Right lobe of liver (tissue), 6 donors: ENCODE results near the gene MAPK12. TPM values are rescaled to one million over a fixed set of nuclear protein-coding genes. Genes with fewer than 3 reads are reported as not detected.

Experiments
- ATAC-seq, 4 donors: fragments of 200-7000 bp; cut with Tn5 transposase; one replicate each; pipeline ENCODE4 v1.9.1; 2020; ENCODE audit warnings: mild to moderate bottlenecking in 4 of 4, moderate library complexity in 4 of 4
- DNase-seq, 3 donors: peaks; one replicate each; pipeline ENCODE4 v3.0.0-alpha.2; 2020
- H3K27ac ChIP-seq, 3 donors: fragments of 200-600 bp; one replicate each; pipeline ENCODE4 v1.8.0; 2022
- H3K27me3 ChIP-seq, 2 donors: fragments of 200-600 bp; one replicate each; pipeline ENCODE4 v1.8.0; 2022
- H3K36me3 ChIP-seq, 4 donors: fragments of 200-600 bp; sonication (generic) in 1 of 4; one replicate each; pipeline versions ENCODE4 v1.5.1 to v1.8.0; 2017 to 2022; ENCODE audit warnings: control low read depth in 1 of 4
- H3K4me1 ChIP-seq, 4 donors: fragments of 200-600 bp; sonication (generic) in 1 of 4; one replicate each; pipeline versions ENCODE4 v1.5.1 to v1.8.0; 2017 to 2022; ENCODE audit warnings: control low read depth in 1 of 4
- H3K4me3 ChIP-seq, 3 donors: fragments of 200-600 bp; one replicate each; pipeline ENCODE4 v1.8.0; 2022
- H3K9me3 ChIP-seq, 4 donors: fragments of 200-600 bp; sonication (generic) in 1 of 4; one replicate each; pipeline versions ENCODE4 v1.5.1 to v1.8.0; 2017 to 2022; ENCODE audit warnings: control low read depth in 1 of 4
- CTCF ChIP-seq, 4 donors: fragments of 200-600 bp in 3 of 4; fragments of 450-650 bp in 1 of 4; IDR thresholded peaks; one replicate each; pipeline versions ENCODE4 v1.5.1 to v1.8.0; 2016 to 2022; ENCODE audit warnings: antibody characterized with exemption in 4 of 4, mild to moderate bottlenecking in 2 of 4
- POLR2A ChIP-seq: fragments of 450-650 bp; IDR thresholded peaks from one replicate; pipeline ENCODE4 v1.6.1; 2017; ENCODE audit warnings: antibody characterized with exemption, mild to moderate bottlenecking
- WGBS: methylation state at CpG from one replicate; pipeline ENCODE4 v1.1.6; 2018; ENCODE audit warnings: low coverage, low lambda C conversion rate; ENCODE audit not compliant: insufficient coverage; ENCODE audit errors: missing lambda C conversion rate; 5-methylcytosine and 5-hydroxymethylcytosine counted together
- intact Hi-C, 2 donors: fragments of 100-400 bp; cut with DNase I; formaldehyde crosslinking; loops; one replicate each; pipeline versions ENCODE4 v1.11.2 to v1.14.1; 2022
- total RNA-seq, 6 experiments: library from RNA; depleted of rRNA in 2 of 6; stranded (reverse); fragments of >200 nt in 2 of 6; fragmentation: NEBNext Ultra II Directional in 3 of 6; extraction: Animal tissue kit (Norgen Biotek cat#: 25700) in 3 of 6; gene quantifications; one replicate each; pipeline versions ENCODE4 v1.1.0 to v1.2.4, GENCODE V29; 2016 to 2023
- donor health status: DM: no; HTN: yes; CAD: no.
- donor health status: DM: no; HTN: no; CAD: no.
- donor health status: DM: no; HTN: no; CAD: no.
- donor health status: DM: no; HTN: yes; CAD: no.
- donor health status: DM: no; HTN: yes; CAD: no.

Gene MAPK12
- total RNA-seq, 6 experiments from 2014 or later, result 2.1 to 7.6 (median 3.6) TPM

- ATAC-seq (no peak), DNase-seq (no peak)
- H3K9me3 ChIP-seq, result no peaks in the 10 kb centered on the region
- no peaks in the 10 kb centered on the region for H3K4me1 ChIP-seq
- H3K27ac ChIP-seq, result no peak overlapping the region
- intact Hi-C loops, result no loop called here
- H3K27me3 ChIP-seq, result no peaks in the 10 kb centered on the region
- TF ChIP-seq CTCF (IDR thresholded peaks at IDR 0.05), result no peak
- TF ChIP-seq POLR2A, result no peak
- WGBS, result no CpG with 5 or more reads among the region's 21 CpGs
- no peak overlapping the region for H3K4me3 ChIP-seq
- H3K36me3 ChIP-seq, result peaks cover 6 to 80% (median 51%) of the 10 kb centered on the region in 4 donors
Observed at GRCh38 chr22:50286275-50286674, 24.8 kb upstream of the MAPK12 start.

- ATAC-seq (no peak), DNase-seq (no peak)
- no peak for TF ChIP-seq CTCF (IDR thresholded peaks at IDR 0.05)
- TF ChIP-seq POLR2A, result no peak
- Histone ChIP-seq H3K4me3 (no peak overlapping the region), H3K27me3 (no peaks in the 10 kb centered on the region), H3K36me3 (peaks cover 6 to 86% (median 56%) of the 10 kb centered on the region in 4 donors), H3K4me1 (no peaks in the 10 kb centered on the region), H3K9me3 (no peaks in the 10 kb centered on the region), H3K27ac (no peak overlapping the region)
- WGBS, result 95% methylated on average over 3 of the region's 34 CpGs
- intact Hi-C loops, result no loop called here
Observed at GRCh38 chr22:50285568-50286229, 24.2 kb upstream of the MAPK12 start.

- WGBS, result 71% methylated on average over 2 of the region's 13 CpGs
- H3K4me1 ChIP-seq, result no peaks in the 10 kb centered on the region
- no peak for TF ChIP-seq POLR2A
- TF ChIP-seq CTCF (IDR thresholded peaks at IDR 0.05), result no peak
- ATAC-seq (no peak), DNase-seq (no peak)
- H3K27ac ChIP-seq, result no peak overlapping the region
- H3K9me3 ChIP-seq, result no peaks in the 10 kb centered on the region
- intact Hi-C loops, result no loop called here
- no peak overlapping the region for H3K4me3 ChIP-seq
- H3K36me3 ChIP-seq, result peaks cover 6 to 90% (median 62%) of the 10 kb centered on the region in 4 donors
- no peaks in the 10 kb centered on the region for H3K27me3 ChIP-seq
Observed at GRCh38 chr22:50284479-50284878, 23.0 kb upstream of the MAPK12 start.

- Histone ChIP-seq H3K4me3 (no peak overlapping the region), H3K27me3 (no peaks in the 10 kb centered on the region), H3K9me3 (no peaks in the 10 kb centered on the region), H3K4me1 (no peaks in the 10 kb centered on the region), H3K36me3 (peaks cover 5 to 88% (median 62%) of the 10 kb centered on the region in 4 donors), H3K27ac (no peak overlapping the region)
- ATAC-seq (no peak), DNase-seq (no peak)
- intact Hi-C loops, result no loop called here
- no peak for TF ChIP-seq CTCF (IDR thresholded peaks at IDR 0.05)
- no peak for TF ChIP-seq POLR2A
- WGBS, result 93% methylated on average over 5 of the region's 30 CpGs
Observed at GRCh38 chr22:50283821-50284220, 22.3 kb upstream of the MAPK12 start.
